Ishikawa (cell line): ENCODE results near the gene SLC6A1.

ENCODE experiments used
- CREB1 ChIP-seq: IDR thresholded peaks from 2 replicates; pipeline ENCODE4 v1.6.1; 2012; ENCODE audit warnings: low read depth
- EP300 ChIP-seq: IDR thresholded peaks from 2 replicates; pipeline ENCODE4 v1.6.1; 2012; ENCODE audit warnings: borderline replicate concordance
- NFIC ChIP-seq: IDR thresholded peaks from 2 replicates; pipeline ENCODE4 v1.6.1; 2012
- RAD21 ChIP-seq: IDR thresholded peaks from 2 replicates; pipeline ENCODE4 v1.6.1; 2012; ENCODE audit warnings: low read depth
- TAF1 ChIP-seq: IDR thresholded peaks from 2 replicates; pipeline ENCODE4 v1.6.1; 2012; ENCODE audit warnings: low read depth, mild to moderate bottlenecking
- TF ChIP-seq, protein P1 (sequence below): IDR thresholded peaks from 2 replicates; pipeline ENCODE4 v1.6.1; 2012; ENCODE audit warnings: low read depth, mild to moderate bottlenecking

DNA sequence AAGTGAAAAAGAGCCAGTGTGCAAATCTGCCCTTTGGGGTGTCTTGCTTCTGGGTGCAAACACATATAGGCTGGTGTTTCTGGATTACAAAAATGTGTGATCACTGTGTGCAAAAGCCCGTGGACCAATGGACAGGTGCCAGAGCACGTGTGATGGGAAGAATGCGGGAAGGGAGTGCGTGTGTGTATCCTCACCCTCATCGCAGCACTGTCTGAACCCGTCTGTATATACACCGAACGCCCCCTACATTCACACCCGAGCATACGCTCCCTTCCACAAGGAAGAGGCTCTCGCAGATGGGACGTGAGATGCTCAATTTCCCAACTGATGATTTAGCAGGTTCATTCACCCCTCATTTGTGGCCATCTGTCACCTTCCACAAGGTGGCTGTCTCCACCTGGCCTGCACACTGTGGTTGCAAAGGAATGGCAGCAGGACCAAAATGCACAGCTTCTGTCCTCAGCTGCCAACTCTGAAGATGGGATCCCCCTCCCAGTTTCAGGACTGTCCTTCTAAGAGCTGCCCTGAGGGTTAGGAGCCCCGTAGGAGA lies 19.4 kb upstream of the SLC6A1 start:
- TF ChIP-seq TAF1, result no peak
- no peak for TF ChIP-seq EP300
- TF ChIP-seq, protein P1, sequence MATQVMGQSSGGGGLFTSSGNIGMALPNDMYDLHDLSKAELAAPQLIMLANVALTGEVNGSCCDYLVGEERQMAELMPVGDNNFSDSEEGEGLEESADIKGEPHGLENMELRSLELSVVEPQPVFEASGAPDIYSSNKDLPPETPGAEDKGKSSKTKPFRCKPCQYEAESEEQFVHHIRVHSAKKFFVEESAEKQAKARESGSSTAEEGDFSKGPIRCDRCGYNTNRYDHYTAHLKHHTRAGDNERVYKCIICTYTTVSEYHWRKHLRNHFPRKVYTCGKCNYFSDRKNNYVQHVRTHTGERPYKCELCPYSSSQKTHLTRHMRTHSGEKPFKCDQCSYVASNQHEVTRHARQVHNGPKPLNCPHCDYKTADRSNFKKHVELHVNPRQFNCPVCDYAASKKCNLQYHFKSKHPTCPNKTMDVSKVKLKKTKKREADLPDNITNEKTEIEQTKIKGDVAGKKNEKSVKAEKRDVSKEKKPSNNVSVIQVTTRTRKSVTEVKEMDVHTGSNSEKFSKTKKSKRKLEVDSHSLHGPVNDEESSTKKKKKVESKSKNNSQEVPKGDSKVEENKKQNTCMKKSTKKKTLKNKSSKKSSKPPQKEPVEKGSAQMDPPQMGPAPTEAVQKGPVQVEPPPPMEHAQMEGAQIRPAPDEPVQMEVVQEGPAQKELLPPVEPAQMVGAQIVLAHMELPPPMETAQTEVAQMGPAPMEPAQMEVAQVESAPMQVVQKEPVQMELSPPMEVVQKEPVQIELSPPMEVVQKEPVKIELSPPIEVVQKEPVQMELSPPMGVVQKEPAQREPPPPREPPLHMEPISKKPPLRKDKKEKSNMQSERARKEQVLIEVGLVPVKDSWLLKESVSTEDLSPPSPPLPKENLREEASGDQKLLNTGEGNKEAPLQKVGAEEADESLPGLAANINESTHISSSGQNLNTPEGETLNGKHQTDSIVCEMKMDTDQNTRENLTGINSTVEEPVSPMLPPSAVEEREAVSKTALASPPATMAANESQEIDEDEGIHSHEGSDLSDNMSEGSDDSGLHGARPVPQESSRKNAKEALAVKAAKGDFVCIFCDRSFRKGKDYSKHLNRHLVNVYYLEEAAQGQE, result no peak
- TF ChIP-seq CREB1, result no peak
- no peak for TF ChIP-seq NFIC
- TF ChIP-seq RAD21, result no peak
